Measurements from ENCODE around the gene CAPN9.

GRCh38 chr1:230698130-230698529 is 49.1 kb upstream of the CAPN9 start:
- TF ChIP-seq EZH2 (IDR thresholded peaks at IDR 0.05; ENCODE audit: borderline replicate concordance) (no peak), CTCF (IDR thresholded peaks at IDR 0.05; ENCODE audit: poor library complexity) (no peak), EZH2phosphoT487 (IDR thresholded peaks at IDR 0.05; ENCODE audit: low read depth, severe bottlenecking, unreplicated experiment) (no peak)

Measured in hepatocyte (in vitro differentiated cells).